Stimulated activated CD8-positive, alpha-beta memory T cell treated with anti-CD3 and anti-CD28 coated beads, Interleukin-2, amount 100 ng/mL, for 1 hour (primary cell): ENCODE data around the gene KRTAP4-9.
"Not testable (repeated sequence)": the region's sequence is repeated elsewhere in the genome, so short reads cannot be mapped to it uniquely, and the experiment has no call there.

Experiments
- DNase-seq, 2 donors: peaks; one replicate each; pipeline ENCODE4 v3.0.0-alpha.2; 2020; ENCODE audit warnings: low read depth in 2 of 2

Gene KRTAP4-9

DNA sequence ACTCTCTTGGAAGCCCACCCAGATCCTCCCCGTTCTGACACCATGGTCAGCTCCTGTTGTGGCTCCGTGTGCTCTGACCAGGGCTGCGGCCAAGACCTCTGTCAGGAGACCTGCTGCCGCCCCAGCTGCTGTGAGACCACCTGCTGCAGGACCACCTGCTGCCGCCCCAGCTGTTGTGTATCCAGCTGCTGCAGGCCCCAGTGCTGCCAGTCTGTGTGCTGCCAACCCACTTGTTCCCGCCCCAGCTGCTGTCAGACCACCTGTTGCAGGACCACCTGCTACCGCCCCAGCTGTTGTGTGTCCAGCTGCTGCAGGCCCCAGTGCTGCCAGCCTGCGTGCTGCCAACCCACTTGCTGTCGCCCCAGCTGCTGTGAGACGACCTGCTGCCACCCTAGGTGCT lies at the start of gene KRTAP4-9:
TSS of gene KRTAP4-9 (plus strand) at position 43 of the 400 bp plus-strand sequence. CDS start at position 43, 0 bp downstream.
- DNase-seq, result not testable (repeated sequence)

DNA sequence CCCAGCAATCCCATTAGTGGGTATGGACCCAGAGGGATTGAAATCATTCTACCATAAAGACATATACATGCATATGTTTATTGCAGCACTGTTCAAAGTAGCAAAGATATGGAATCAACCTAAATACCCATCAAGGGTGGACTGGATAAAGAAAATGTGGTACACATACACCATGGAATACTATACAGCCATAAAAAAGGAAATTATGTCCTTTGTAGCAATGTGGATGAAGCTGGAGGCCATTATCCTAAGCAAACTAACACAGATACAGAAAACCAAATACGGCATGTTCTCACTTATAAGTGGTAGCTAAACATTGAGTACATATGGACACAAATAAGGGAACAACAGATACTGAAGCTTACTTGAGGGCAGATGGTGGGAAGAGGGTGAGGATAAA lies 47.6 kb upstream of the KRTAP4-9 start:
- DNase-seq, result no peak

- no peak for DNase-seq
These were observed 46.4 kb upstream of the KRTAP4-9 start for GRCh38 chr17:41058741-41059140.

- DNase-seq, result not testable (repeated sequence)
These were observed 45.7 kb upstream of the KRTAP4-9 start for GRCh38 chr17:41059276-41060051.

DNA sequence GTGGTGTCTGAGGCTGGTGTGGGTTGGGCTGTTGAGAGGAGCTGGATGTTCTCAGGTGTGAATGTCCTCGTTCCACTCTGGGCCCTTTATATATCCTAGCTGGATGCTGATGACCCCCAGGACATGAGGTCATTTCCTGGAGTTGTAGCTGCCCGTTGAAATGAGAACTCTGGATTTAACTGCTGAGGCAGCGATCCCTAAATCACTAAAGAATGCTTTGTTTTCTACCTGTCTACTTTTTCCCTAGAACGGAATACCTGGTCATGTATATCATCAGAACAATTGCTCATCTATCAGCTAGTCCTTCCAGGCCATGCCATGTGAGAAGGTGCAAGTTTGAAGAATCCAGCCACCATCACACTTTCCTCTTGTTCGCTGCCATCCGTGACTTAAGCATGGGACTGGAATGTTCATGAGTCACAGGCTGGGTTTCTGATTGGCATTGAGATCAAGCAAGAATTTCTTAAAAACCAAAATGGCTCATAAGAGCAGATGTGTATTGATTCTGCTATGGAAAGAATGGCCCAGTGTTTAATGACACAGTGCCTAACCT lies 45.1 kb upstream of the KRTAP4-9 start, which contains the start of gene KRTAP2-3:
TSS of gene KRTAP2-3 (minus strand) at position 63 of the 553 bp plus-strand sequence. CDS start 64 bp downstream, outside the sequence.
- DNase-seq, result no peak

DNA sequence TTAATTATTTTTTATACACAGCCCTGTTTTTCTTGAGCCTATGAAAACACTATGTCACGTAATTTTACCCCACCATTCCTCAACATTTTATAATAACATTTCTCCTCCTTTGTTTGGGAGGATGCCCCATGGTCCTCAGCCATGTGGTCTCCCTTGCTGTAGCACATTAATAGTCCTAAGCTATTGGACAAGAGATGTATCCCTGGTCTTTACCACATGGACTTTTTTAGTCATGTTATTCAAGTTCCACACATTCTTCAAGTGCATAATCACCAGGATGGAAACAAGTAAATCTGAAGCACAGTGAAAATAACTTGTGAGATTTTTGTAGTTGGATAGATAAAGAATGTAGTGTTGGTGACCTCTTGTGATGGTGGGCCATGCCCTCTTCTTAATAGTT lies 43.2 kb upstream of the KRTAP4-9 start:
- no peak for DNase-seq

- DNase-seq, result no peak
These were observed 41.7 kb upstream of the KRTAP4-9 start for GRCh38 chr17:41063449-41063848.

- DNase-seq, result no peak
These were observed 40.9 kb upstream of the KRTAP4-9 start for GRCh38 chr17:41064301-41064700.

DNA sequence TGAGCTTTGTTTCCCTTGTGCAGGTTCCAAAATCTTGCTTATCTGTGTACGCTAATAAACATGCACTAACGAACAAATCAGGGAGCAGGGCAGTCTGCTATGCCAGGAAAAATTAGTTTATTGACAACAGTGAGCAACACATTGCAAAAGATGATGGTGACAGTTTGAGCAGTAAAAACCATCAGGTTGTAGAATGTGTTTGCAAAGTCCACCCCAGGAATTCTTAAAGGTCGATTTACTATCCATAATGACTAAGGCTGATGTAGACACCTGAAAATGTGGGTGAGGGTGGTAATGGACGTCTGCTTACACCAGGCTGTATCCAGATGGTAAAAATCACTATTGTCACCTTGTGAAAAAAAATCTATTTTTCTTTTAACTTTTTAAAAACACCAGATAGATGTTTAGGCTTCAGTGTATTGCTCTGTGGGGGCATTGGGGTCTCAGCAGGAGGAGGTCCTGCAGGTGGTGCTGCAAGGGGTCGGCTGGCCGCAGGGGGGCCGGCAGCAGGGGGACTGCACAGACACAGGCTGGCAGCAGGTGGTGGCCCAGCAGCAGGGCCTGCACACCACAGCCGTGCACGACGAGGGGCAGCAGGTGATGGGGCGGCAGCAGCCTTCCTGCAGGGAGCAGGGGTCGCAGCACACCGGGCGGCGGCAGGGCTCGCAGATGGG lies 40.0 kb upstream of the KRTAP4-9 start:
- DNase-seq, result not testable (repeated sequence)

DNA sequence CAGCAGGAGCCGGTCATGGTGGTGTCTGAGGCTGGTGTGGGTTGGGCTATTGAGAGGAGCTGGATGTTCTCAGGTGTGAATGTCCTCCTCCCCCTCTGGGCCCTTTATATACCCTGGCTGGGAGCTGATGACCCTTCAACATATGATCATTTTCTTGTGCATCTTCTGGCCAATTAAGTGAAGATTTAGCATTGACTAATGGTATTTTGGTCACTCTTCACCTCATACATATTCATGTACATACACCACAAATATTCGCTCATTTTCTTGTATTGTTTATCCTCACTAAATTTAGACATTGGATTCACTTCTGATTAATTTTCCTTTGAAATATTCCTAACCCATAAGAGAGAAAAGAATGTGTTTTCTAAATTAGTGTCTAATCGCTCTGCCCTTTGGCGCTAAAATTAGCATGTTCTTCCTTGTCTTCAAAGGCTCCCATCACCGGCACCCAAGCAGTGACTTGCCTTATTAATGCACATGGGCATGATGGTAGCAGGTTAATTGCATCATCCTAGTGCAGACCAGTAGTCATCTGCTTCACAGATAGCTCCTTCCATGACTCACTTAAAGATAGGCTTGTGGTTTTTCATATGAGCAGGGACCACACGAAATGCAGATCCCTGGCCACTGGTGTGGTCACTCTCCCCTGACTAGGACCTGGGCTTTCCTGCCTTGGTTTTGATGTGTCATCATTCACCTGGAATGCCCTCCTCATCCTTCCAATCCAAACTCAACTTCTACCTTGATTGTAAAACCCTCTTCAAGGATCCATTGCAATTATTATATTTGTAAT lies 39.2 kb upstream of the KRTAP4-9 start, which contains the start of gene KRTAP2-4:
TSS of gene KRTAP2-4 (minus strand) at position 51 of the 796 bp plus-strand sequence. CDS start at position 17, 34 bp downstream.
- DNase-seq, result no peak

DNA sequence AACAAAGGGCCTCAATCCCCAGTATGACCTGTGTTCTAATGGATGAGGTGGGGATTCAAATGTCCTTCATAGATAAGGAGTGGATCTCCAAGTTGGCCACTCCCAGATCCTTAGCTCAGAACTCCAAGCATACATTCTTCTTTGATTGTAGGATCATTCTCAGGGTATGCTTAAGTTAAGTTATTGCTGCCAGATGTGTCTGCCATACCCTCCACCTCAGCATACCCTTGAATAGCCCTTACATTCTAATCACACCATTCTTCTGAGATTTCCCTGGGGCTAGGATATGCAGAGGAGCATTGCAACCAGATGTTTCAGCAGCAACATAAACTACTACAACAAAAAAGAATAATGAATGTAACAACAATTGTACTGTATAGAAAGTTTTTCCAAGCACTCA lies 37.9 kb upstream of the KRTAP4-9 start:
- DNase-seq, result no peak

- DNase-seq, result no peak
These were observed 36.2 kb upstream of the KRTAP4-9 start for GRCh38 chr17:41069031-41069430.

DNA sequence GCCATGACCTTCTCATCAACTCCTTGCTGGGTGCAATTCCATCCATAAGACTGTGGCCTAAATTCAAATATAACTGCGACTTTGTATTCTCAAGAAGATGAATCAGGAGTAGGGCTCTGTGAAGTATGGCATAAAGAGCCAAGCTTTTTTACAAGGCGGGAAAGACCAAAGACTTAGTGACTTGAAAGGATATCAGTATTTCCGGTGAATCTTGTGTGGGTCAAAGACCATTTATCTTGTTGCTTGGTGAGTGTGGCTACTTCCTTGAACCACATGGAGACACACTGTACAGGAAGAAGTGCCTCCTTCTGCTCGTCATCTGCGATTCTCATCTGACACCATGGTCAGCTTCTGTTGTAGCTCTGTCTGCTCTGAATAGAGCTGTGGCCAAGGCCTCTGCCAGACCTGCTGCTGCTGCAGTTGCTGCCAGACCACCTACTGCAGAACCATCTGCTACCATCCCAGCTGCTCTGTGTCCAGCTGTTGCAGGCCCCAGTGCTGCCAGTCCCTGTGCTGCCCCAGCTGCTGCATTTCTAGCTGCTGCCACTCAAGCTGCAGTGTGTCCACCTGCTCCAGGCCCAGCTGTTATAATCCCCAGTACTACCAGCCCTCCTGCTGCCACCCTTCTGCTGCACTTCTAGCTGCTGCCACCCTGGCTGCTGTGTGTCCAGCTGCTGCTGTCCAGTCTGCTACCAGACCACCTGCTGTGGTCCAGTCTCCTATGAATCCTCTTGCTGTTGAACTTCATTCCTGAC lies 33.4 kb upstream of the KRTAP4-9 start:
- DNase-seq, result no peak

- DNase-seq, result no peak
These were observed 31.5 kb upstream of the KRTAP4-9 start for GRCh38 chr17:41073676-41074075.

- DNase-seq, result no peak
These were observed 28.4 kb upstream of the KRTAP4-9 start for GRCh38 chr17:41076788-41077187.

GRCh38 chr17:41082626-41083025 lies 22.6 kb upstream of the KRTAP4-9 start:
- no peak for DNase-seq

- not testable (repeated sequence) for DNase-seq
These were observed 21.8 kb upstream of the KRTAP4-9 start for GRCh38 chr17:41083427-41083826.

DNA sequence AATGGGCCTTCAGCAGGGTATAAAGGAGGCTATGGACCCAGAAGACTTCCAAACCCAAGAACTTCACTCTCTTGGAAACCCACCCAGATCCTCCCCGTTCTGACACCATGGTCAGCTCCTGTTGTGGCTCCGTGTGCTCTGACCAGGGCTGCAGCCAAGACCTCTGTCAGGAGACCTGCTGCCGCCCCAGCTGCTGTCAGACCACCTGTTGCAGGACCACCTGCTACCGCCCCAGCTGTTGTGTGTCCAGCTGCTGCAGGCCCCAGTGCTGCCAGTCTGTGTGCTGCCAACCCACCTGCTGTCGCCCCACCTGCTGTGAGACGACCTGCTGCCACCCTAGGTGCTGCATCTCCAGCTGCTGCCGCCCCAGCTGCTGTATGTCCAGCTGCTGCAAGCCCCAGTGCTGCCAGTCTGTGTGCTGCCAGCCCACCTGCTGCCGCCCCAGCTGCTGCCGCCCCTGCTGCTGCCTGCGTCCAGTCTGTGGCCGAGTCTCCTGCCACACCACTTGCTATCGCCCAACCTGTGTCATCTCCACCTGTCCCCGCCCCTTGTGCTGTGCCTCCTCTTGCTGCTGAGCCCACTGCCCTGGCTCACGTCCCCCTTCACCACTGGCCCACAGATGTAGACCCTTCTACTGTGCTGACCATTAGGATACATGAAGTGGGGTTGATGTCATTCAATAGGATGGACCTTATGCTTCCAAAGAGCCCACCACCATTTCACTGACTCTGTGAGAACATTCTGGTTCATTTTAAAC lies 20.9 kb upstream of the KRTAP4-9 start, which contains the start of gene KRTAP4-7:
TSS of gene KRTAP4-7 (plus strand) at position 51 of the 757 bp plus-strand sequence. CDS start at position 108, 57 bp downstream.
- DNase-seq, result not testable (repeated sequence)

- not testable (repeated sequence) for DNase-seq
These were observed 16.3 kb upstream of the KRTAP4-9 start for GRCh38 chr17:41088760-41089352.

GRCh38 chr17:41096055-41096454 lies 9.1 kb upstream of the KRTAP4-9 start:
- no peak for DNase-seq
